CD4-positive, alpha-beta T cell treated with Interleukin-6 at 100 ng/mL for 8 hours (primary cell): ENCODE results near the gene TBC1D24.
"Not testable (repeated sequence)": the region's sequence is repeated elsewhere in the genome, so short reads cannot be mapped to it uniquely, and the experiment has no call there.

Experiments
- DNase-seq: peaks from one replicate; pipeline ENCODE4 v3.0.0-alpha.2; 2020; ENCODE audit warnings: mixed read lengths, low spot score

The TBC1D24 gene

DNA sequence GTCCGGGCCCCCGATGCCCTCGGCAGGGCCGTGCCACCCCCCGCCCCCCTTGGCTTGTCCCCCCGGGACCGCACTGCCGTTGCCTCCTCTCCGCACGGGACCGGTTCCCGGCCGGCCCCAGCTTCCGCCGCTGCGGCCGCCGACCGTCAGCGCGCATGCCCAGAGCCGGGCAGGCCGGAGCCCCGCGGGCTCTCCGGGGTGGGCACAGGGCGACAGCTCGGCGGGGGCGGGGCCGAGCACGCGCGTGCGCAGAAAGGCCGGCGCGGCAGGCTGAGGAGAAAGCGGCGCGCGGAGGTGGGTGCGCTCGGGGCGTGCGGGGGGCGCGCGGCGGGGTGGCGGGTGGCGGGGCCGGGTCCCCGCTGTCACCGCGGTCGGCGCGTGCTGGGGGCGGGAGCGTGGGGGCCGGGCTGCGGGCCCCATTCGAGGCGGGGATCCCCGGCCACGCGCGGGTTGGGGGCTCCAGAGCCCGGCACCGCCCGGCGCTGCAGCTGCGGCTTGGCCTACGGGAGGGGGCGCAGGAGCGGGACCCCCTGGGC is at the start of gene TBC1D24:
TSS of gene TBC1D24 (plus strand) at position 251 of the 536 bp plus-strand sequence. CDS start 21,022 bp downstream, outside the sequence.
- DNase-seq = peak; percentile 80

DNA sequence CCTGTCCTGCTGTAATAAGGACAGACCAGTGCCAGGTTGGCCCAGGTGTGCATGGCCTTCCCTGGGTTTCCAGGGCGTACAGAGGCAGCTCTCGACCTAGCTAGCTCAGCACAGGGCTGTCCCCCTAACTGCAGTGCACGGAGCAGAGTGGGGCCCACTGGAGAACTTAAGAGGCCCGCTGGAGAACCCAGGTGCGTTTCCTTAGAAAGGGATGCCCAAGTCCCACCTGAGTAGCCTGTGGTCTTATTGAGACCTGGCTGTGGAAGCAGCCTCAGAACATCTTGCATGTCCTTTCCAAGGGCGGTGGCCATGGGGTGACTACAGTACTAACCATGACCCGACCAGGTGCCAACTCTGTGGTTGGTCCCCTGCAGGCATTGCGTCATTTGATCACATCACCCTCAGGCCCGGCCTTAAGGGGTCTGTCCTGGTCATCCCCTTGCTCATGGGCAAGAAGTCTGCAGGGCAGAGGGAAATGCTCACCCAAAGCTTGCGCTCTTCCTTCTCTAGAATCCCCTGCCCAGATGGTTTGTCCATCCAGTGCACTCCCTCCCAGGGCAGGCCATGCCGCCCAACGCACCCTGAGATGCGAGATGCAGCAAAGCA is 49.0 kb upstream of the TBC1D24 start:
- DNase-seq = no peak

GRCh38 chr16:2426941-2427361 is 48.0 kb upstream of the TBC1D24 start:
- no peak for DNase-seq

GRCh38 chr16:2427526-2427925 is 47.4 kb upstream of the TBC1D24 start:
- DNase-seq = no peak

DNA sequence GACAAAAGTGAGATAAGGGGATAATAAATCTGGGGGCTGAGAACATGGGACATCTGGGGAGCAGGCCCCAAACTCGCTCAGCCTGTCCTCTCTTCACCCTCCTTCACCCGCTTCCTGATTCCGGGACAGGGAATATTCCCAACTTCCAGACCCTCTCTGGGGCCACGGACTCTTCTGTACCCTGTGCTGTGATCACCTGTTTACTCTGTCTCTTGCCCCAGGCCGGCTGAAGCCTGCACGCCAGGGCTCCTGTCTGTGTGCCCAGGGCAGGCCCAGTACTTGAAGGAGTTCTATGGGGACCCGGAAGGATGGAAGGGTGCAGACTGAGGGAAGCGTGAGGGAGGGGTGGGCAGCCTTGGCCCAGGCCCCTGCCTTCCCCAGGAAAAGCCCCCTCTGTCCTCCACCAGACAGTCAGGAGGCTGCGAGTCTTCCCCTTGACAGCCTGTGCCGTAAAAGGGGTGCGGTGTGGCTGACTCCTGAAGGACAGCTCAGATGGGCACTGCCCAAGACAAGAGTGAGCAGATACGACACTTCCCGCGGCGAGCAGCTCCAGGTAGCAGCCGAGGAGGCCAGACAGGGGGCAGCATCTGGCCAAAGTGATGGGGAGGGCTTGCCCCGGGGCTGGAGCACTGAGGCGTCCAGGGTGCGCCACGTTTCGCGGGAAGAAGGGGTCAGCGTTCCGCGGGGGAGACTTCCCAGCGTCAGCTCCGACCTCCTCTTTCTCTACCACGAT is 46.7 kb upstream of the TBC1D24 start:
- no peak for DNase-seq

DNA sequence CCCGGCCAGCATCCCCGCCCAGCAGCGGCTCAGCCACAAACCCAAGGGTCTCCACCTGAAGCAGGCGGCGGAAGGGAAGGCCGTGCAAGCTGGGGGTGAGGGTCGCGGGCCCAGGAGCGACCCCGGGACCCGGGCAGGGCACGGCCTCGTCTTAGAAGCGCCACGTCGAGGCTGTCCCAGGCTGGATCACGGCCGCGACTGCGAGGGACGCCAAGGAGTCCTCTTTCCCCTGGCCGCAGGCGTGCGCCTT is 46.2 kb upstream of the TBC1D24 start:
- no peak for DNase-seq

- DNase-seq = peak; percentile 97
Measured at GRCh38 chr16:2429034-2429770, 45.7 kb upstream of the TBC1D24 start, which contains the start of gene CCNF. Gene CCNF (plus strand): TSS chr16:2429447. CDS start chr16:2429482, 35 bp downstream.

DNA sequence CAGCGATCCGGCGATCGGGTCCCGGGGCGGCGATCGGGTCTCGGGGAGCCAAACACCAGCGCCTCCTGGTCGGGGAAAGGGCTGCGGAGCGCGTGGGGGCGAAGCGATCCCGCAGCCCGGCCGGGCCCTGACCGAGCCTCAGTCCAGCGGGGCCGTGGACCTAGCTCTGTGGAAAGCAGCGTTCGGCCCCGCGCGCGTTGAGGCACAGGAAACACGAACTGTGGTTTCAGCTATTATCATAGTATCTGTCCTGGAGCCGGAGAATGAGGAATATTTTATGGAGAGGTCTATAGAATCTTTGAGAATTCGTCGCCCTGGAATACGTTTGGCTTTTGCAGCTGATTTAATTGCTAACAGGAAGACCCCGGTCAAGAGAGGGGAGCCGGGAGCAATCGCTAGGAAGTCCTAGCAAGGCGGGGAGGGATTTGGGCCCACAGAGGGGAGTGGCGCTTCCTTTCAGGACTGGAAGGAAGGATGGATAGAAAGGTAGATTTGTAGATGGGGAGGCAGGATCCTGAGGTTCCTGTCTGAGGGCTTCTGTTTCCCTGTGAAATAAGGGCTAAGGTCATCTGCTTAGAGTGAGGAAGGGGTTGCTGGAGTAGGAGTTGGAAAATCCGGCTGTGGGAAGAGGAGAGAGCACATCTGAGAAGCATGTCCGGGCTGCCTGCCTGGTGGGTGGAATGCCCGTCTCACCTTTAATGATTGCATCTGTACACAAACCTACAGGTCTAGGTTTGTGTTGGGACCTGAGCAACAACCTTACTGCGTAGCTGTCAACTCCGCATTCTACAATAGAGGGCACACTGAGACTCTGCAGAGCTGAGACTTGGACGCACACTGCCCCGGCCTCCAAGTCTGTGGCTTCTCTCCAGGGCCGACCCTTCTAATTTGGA is 44.9 kb upstream of the TBC1D24 start:
- no peak for DNase-seq

GRCh38 chr16:2432286-2432685 is 42.6 kb upstream of the TBC1D24 start:
- no peak for DNase-seq

DNA sequence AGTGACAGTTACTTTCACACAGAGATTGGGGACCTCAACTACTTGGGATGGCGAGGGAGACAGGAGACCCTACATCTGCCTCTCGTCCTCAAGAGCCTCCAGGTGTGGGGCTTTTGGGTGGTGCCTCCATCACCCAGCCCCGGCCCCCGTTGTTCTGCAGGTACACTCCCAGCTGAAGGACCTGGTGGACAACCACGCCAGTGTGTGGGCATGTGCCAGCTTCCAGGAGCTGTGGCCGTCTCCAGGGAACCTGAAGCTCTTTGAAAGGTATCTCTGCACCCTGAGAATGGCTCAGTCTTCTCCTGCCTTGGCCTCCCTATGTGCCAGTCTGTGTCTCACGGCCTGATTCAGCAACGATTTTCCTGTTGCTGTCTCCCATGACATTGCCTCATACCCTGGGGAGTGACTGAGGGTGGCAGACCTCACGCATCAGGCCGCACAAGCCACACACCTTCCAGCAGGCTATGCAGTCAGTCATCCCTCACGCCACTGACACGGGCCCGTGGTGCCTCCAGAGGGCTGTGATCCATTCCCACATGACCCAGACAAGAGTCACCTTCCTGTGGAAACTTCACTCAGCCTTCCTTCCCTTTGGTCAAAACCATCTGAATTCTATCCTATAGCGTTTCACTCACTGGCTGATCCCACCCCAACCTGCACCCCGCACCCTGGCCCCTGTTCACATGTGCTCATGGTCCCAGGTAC is 42.0 kb upstream of the TBC1D24 start:
- no peak for DNase-seq

DNA sequence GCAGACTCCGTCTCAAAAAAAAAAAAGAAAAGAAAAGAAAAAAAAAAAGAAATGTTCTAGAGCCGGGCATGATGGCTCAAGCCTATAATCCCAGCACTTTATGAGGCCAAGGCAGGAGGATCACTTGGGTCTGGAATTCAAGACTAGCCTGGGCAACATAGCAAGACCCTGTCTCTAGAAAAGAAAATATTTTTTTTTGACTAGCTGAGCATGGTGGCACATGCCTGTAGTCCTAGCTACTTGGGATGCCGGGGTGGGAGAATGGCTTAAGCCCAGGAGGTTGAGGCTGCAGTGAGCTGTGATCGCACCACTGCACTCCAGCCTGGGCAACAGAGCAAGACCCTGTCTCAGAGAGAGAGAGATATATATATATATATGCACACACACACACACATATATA is 39.7 kb upstream of the TBC1D24 start:
- not testable (repeated sequence) for DNase-seq

DNA sequence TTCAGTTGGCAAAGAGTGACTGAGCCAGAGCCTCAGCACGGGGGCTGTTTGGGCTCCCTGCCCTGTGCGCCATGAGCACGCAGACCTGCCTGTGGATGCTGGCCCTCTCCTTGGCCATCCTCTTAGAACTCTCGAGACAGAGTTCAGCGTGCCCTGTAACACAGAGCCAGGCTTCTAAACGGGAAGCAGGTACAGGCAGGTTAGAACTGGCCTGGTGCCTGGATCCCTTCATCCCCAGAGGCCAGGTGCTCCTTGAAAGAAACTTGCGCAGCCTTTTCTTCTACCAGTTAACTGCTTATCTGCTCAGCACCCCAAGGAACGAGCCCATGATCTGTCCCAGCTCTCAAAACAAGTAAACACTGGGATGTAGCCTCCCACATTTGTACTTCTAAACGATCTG is 38.8 kb upstream of the TBC1D24 start:
- no peak for DNase-seq

GRCh38 chr16:2437032-2437790 is 37.7 kb upstream of the TBC1D24 start:
- no peak for DNase-seq

GRCh38 chr16:2438121-2438520 is 36.8 kb upstream of the TBC1D24 start:
- DNase-seq = no peak

DNA sequence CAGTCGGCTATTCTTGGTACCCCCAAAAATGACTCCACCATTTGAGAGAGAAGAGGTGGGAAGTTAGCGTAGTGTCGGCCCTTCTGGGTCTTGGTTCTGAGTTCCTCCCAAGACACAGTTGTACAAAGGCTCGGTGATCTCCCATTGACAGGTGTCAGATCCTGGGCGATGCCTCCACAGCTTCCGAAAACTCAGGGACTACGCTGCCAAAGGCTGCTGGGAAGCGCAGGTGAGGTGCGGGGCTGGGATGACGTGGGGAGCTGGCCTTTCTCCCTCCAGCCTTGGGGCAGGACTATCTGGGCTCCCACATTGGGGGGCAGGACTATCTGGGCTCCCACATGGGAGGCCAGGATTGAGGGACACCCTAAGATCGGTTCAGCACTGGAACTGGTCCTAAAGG is 35.3 kb upstream of the TBC1D24 start:
- no peak for DNase-seq

- DNase-seq = not testable (repeated sequence)
Measured at GRCh38 chr16:2441143-2441804, 33.7 kb upstream of the TBC1D24 start.

DNA sequence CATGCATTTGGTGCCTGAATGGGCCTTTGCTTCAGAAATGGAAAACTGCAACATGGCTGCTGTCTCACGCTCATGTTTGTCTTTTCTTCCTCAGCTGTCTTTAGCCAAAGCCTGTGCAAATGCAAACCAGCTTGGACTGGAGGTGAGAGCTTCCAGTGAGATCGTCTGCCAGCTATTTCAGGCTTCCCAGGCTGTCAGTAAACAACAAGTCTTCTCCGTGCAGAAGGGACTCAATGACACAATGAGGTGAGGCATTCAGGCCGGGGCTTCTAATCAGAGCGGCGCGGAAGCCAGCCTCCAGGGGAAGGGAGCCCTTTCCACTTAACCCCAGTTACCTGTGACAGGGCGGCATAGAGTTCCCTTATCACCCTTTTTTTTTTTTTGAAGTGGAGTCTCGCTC is 31.4 kb upstream of the TBC1D24 start:
- no peak for DNase-seq

DNA sequence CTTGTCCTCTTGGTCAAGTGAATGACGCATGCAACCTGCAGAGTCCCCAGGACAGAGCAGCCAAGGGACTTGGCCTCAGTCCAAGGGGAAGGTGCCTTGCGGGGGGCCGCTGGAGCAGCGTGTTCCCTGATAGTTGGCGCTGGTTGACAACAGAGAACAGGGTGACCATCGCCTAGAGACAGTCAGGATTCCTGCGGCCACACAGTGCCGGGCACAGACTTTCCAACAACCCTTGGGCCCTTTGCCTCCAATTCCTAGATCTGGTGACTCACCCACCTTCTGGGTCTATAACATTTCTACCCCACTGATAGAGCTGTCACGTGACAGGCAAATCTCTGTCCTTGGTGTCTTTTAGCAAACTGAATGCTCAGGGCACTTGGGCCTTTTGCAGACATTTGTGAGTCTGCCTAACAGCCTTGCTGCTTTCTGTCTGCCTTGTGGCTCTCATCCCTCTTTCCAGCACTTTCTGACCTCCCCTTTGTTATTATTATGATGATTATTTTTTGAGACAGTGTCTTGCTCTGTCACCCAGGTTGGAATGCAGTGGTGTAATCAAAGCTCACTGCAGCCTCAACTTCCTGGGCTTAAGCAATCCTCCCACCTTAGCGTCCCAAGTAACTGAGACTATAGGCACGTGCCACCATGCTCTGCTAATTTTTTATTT is 26.9 kb upstream of the TBC1D24 start:
- no peak for DNase-seq

- no peak for DNase-seq
Measured at GRCh38 chr16:2449118-2449517, 25.8 kb upstream of the TBC1D24 start.
